ENCODE measurements around the gene GMDS. TPM values are rescaled to one million over a fixed set of nuclear protein-coding genes. Genes with fewer than 3 reads are reported as not detected.

Gene GMDS
- total RNA-seq, 6 experiments from 2014 or later = 13.2 to 18.0 (median 14.7) TPM

- Mint-ChIP-seq H3K27ac (no peak overlapping the region), H3K4me3 (no peak overlapping the region), H3K9me3 (no peaks in the 10 kb centered on the region), H3K27me3 (ENCODE audit: insufficient read depth) (no peaks in the 10 kb centered on the region; the same call in 1 of the 2 replicates), H3K36me3 (ENCODE audit: low read depth) (no peaks in the 10 kb centered on the region), H3K4me1 (ENCODE audit: low read depth) (no peaks in the 10 kb centered on the region)
- no peak for DNase-seq
- TF ChIP-seq, protein P1, sequence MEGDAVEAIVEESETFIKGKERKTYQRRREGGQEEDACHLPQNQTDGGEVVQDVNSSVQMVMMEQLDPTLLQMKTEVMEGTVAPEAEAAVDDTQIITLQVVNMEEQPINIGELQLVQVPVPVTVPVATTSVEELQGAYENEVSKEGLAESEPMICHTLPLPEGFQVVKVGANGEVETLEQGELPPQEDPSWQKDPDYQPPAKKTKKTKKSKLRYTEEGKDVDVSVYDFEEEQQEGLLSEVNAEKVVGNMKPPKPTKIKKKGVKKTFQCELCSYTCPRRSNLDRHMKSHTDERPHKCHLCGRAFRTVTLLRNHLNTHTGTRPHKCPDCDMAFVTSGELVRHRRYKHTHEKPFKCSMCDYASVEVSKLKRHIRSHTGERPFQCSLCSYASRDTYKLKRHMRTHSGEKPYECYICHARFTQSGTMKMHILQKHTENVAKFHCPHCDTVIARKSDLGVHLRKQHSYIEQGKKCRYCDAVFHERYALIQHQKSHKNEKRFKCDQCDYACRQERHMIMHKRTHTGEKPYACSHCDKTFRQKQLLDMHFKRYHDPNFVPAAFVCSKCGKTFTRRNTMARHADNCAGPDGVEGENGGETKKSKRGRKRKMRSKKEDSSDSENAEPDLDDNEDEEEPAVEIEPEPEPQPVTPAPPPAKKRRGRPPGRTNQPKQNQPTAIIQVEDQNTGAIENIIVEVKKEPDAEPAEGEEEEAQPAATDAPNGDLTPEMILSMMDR (IDR thresholded peaks at IDR 0.05) = no peak
Observed at GRCh38 chr6:1724124-1724523, 521.3 kb downstream of the GMDS start.

GRCh38 chr6:1722801-1723200 lies 522.6 kb downstream of the GMDS start:
- peaks cover 1% of the 10 kb centered on the region; the same call in 1 of the 2 replicates for H3K27me3 Mint-ChIP-seq (ENCODE audit: insufficient read depth)
- no peaks in the 10 kb centered on the region for H3K9me3 Mint-ChIP-seq
- H3K4me3 Mint-ChIP-seq = no peak overlapping the region
- no peaks in the 10 kb centered on the region for H3K4me1 Mint-ChIP-seq (ENCODE audit: low read depth)
- TF ChIP-seq, protein P1 (IDR thresholded peaks at IDR 0.05) = no peak
- no peak for DNase-seq
- H3K27ac Mint-ChIP-seq = no peak overlapping the region
- no peaks in the 10 kb centered on the region for H3K36me3 Mint-ChIP-seq (ENCODE audit: low read depth)

GRCh38 chr6:1720620-1721322 lies 524.6 kb downstream of the GMDS start:
- no peak for DNase-seq
- H3K27me3 Mint-ChIP-seq (ENCODE audit: insufficient read depth) = peaks cover 1% of the 10 kb centered on the region; the same call in 1 of the 2 replicates
- H3K9me3 Mint-ChIP-seq = no peaks in the 10 kb centered on the region
- no peak overlapping the region for H3K27ac Mint-ChIP-seq
- H3K36me3 Mint-ChIP-seq (ENCODE audit: low read depth) = no peaks in the 10 kb centered on the region
- TF ChIP-seq, protein P1 (IDR thresholded peaks at IDR 0.05) = no peak
- H3K4me1 Mint-ChIP-seq (ENCODE audit: low read depth) = no peaks in the 10 kb centered on the region
- no peak overlapping the region for H3K4me3 Mint-ChIP-seq

GRCh38 chr6:1719922-1720321 lies 525.5 kb downstream of the GMDS start:
- Mint-ChIP-seq H3K27me3 (ENCODE audit: insufficient read depth) (peaks cover 1% of the 10 kb centered on the region; the same call in 1 of the 2 replicates), H3K9me3 (no peaks in the 10 kb centered on the region), H3K4me1 (ENCODE audit: low read depth) (no peaks in the 10 kb centered on the region), H3K4me3 (no peak overlapping the region), H3K27ac (no peak overlapping the region), H3K36me3 (ENCODE audit: low read depth) (no peaks in the 10 kb centered on the region)
- TF ChIP-seq, protein P1 (IDR thresholded peaks at IDR 0.05) = no peak
- no peak for DNase-seq

GRCh38 chr6:1716868-1717267 lies 528.5 kb downstream of the GMDS start:
- Mint-ChIP-seq H3K9me3 (no peaks in the 10 kb centered on the region), H3K27ac (no peak overlapping the region), H3K27me3 (ENCODE audit: insufficient read depth) (peaks cover 1% of the 10 kb centered on the region; the same call in 1 of the 2 replicates), H3K4me3 (no peak overlapping the region), H3K36me3 (ENCODE audit: low read depth) (no peaks in the 10 kb centered on the region), H3K4me1 (ENCODE audit: low read depth) (no peaks in the 10 kb centered on the region)
- no peak for DNase-seq
- TF ChIP-seq, protein P1 (IDR thresholded peaks at IDR 0.05) = no peak
